Mesodermal cell (in vitro differentiated cells): ENCODE results near the gene TMEM127.

Experiments used
- H3K27ac ChIP-seq: 2 replicates; pipeline ENCODE4 v1.7.0; 2013; ENCODE audit warnings: mild to moderate bottlenecking, low read depth, low read length, moderate library complexity; ENCODE audit not compliant: severe bottlenecking
- H3K36me3 ChIP-seq: 2 replicates; pipeline ENCODE4 v1.7.1; 2013; ENCODE audit warnings: mild to moderate bottlenecking, low read length, moderate library complexity; ENCODE audit not compliant: control insufficient read depth, insufficient read depth
- H3K4me1 ChIP-seq: one replicate; pipeline ENCODE4 v1.7.1; 2013; ENCODE audit warnings: mild to moderate bottlenecking, low read length; ENCODE audit not compliant: insufficient read depth, control insufficient read depth, poor library complexity, severe bottlenecking
- H3K4me3 ChIP-seq: 2 replicates; pipeline ENCODE4 v1.7.0; 2013; ENCODE audit warnings: low read length, control low read depth, mild to moderate bottlenecking; ENCODE audit not compliant: insufficient read depth, poor library complexity, severe bottlenecking; ENCODE audit errors: extremely low read depth
- H3K9me3 ChIP-seq: 2 replicates; pipeline ENCODE4 v1.7.1; 2013; ENCODE audit warnings: mild to moderate bottlenecking, low read length, moderate library complexity; ENCODE audit not compliant: control insufficient read depth
- WGBS, 2 experiments: methylation state at CpG; one replicate each; pipeline ENCODE4 v1.1.5; 2013; ENCODE audit warnings: missing lambda C conversion rate in 2 of 2; ENCODE audit not compliant: insufficient coverage in 2 of 2; 5-methylcytosine and 5-hydroxymethylcytosine counted together

TMEM127 gene

GRCh38 chr2:96291751-96292150 lies 26.0 kb upstream of the TMEM127 start:
- peaks cover 100% of the 10 kb centered on the region for H3K36me3 ChIP-seq
- H3K9me3 ChIP-seq, result no peaks in the 10 kb centered on the region
- H3K4me1 ChIP-seq, result no peaks in the 10 kb centered on the region
- 90 to 94% methylated on average over 4 to 5 of the region's 5 CpGs for WGBS, 2 experiments
- H3K27ac ChIP-seq, result no peak overlapping the region
- H3K4me3 ChIP-seq, result no peak overlapping the region

GRCh38 chr2:96287273-96287856 lies 21.6 kb upstream of the TMEM127 start:
- no peak overlapping the region for H3K27ac ChIP-seq
- H3K4me1 ChIP-seq, result no peaks in the 10 kb centered on the region
- no peak overlapping the region for H3K4me3 ChIP-seq
- no peaks in the 10 kb centered on the region for H3K9me3 ChIP-seq
- WGBS, 2 experiments, result 95 to 100% methylated on average over 5 to 6 of the region's 6 CpGs
- peaks cover 99% of the 10 kb centered on the region for H3K36me3 ChIP-seq

- WGBS, 2 experiments, result 98 to 99% methylated on average over 16 to 17 of the region's 21 CpGs
Observed at GRCh38 chr2:96276787-96277499, 11.1 kb upstream of the TMEM127 start.

GRCh38 chr2:96274355-96275056 lies 8.7 kb upstream of the TMEM127 start:
- WGBS, 2 experiments, result 92 to 93% methylated on average over 2 to 3 of the region's 7 CpGs
- Histone ChIP-seq H3K4me1 (no peaks in the 10 kb centered on the region), H3K9me3 (no peaks in the 10 kb centered on the region), H3K4me3 (no peak overlapping the region), H3K36me3 (peaks cover 94% of the 10 kb centered on the region), H3K27ac (no peak overlapping the region)

More at GRCh38 chr2:96276787-96277499, 11.1 kb upstream of the TMEM127 start:
- H3K27ac ChIP-seq, result no peak overlapping the region
- H3K4me1 ChIP-seq, result no peaks in the 10 kb centered on the region
- no peaks in the 10 kb centered on the region for H3K9me3 ChIP-seq
- no peak overlapping the region for H3K4me3 ChIP-seq
- H3K36me3 ChIP-seq, result peaks cover 96% of the 10 kb centered on the region

- Histone ChIP-seq H3K27ac (no peak overlapping the region), H3K4me3 (no peak overlapping the region), H3K9me3 (no peaks in the 10 kb centered on the region), H3K4me1 (no peaks in the 10 kb centered on the region), H3K36me3 (peaks cover 94% of the 10 kb centered on the region)
- WGBS, 2 experiments, result 83 to 89% methylated on average over 1 to 2 of the region's 3 CpGs
Observed at GRCh38 chr2:96273763-96274162, 8.0 kb upstream of the TMEM127 start.

GRCh38 chr2:96271995-96272394 lies 6.2 kb upstream of the TMEM127 start:
- peaks cover 4% of the 10 kb centered on the region for H3K4me1 ChIP-seq
- H3K36me3 ChIP-seq, result peaks cover 93% of the 10 kb centered on the region
- H3K4me3 ChIP-seq, result no peak overlapping the region
- no peaks in the 10 kb centered on the region for H3K9me3 ChIP-seq
- WGBS, 2 experiments, result 93 to 100% methylated on average over 2 to 3 of the region's 3 CpGs
- no peak overlapping the region for H3K27ac ChIP-seq

GRCh38 chr2:96267159-96267971 lies 1.6 kb upstream of the TMEM127 start:
- no peak overlapping the region for H3K27ac ChIP-seq
- peaks cover 57% of the 10 kb centered on the region for H3K36me3 ChIP-seq
- no peaks in the 10 kb centered on the region for H3K9me3 ChIP-seq
- peak overlapping the region; percentile 96 for H3K4me3 ChIP-seq
- H3K4me1 ChIP-seq, result peaks cover 18% of the 10 kb centered on the region
- WGBS, 2 experiments, result 75 to 83% methylated on average over 7 to 11 of the region's 12 CpGs

- Histone ChIP-seq H3K4me1 (peaks cover 32% of the 10 kb centered on the region), H3K36me3 (peaks cover 51% of the 10 kb centered on the region)
- WGBS, 2 experiments, result 1 to 2% methylated on average over 17 to 28 of the region's 49 CpGs
Observed at GRCh38 chr2:96265349-96265839, 403 bp downstream of the TMEM127 start.

GRCh38 chr2:96264656-96265348 lies 995 bp downstream of the TMEM127 start:
- Histone ChIP-seq H3K27ac (no peak overlapping the region), H3K4me1 (peaks cover 38% of the 10 kb centered on the region), H3K4me3 (peak overlapping the region; percentile 96), H3K9me3 (no peaks in the 10 kb centered on the region), H3K36me3 (peaks cover 49% of the 10 kb centered on the region)
- 21 to 42% methylated on average over 14 to 31 of the region's 33 CpGs for WGBS, 2 experiments

More at GRCh38 chr2:96265349-96265839, 403 bp downstream of the TMEM127 start:
- H3K27ac ChIP-seq, result peak overlapping the region; percentile 67
- no peaks in the 10 kb centered on the region for H3K9me3 ChIP-seq
- H3K4me3 ChIP-seq, result peak overlapping the region; percentile 96

- no peak overlapping the region for H3K27ac ChIP-seq
- no peaks in the 10 kb centered on the region for H3K9me3 ChIP-seq
- peaks cover 39% of the 10 kb centered on the region for H3K4me1 ChIP-seq
- WGBS, 2 experiments, result 82 to 95% methylated on average over 4 of the region's 4 CpGs
- H3K36me3 ChIP-seq, result peaks cover 49% of the 10 kb centered on the region
- peak overlapping the region; percentile 96 for H3K4me3 ChIP-seq
Observed at GRCh38 chr2:96264086-96264485, 1.7 kb downstream of the TMEM127 start.
